ENCODE data around the gene PRRC1. TPM values are rescaled to one million over a fixed set of nuclear protein-coding genes. Genes with fewer than 3 reads are reported as not detected.

The PRRC1 gene
- polyA plus RNA-seq, 1 of the 3 experiments (the other 2 are of a cell fraction), result 26.6 TPM

DNA sequence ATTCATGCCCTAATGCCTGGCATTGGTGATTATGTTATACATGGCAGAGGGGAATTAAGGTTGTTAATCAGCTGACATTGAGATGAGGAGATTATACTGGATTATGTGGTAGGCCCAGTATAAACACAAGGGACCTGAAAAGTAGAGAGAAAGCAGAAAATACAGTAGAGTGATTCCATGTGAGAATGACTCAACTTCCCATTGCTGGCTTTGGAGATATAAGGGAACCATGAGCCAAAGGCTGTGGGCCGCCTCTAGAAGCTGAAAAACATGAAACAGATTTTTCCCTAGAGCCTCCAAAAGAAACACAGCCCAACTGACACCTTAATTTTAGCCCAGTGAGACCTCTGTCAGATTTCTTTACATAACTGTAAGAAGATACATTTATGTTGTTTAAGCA is 66.4 kb downstream of the PRRC1 start:
- ChIA-PET CTCF (no interaction called here), POLR2A (no interaction called here)
- Histone ChIP-seq H3K79me2 (ENCODE audit: insufficient read depth) (no peaks in the 10 kb centered on the region), H4K20me1 (ENCODE audit: insufficient read depth) (no peaks in the 10 kb centered on the region), H3K9me2 (no peaks in the 10 kb centered on the region), H2AFZ (ENCODE audit: low read depth) (no peak overlapping the region), H3K4me2 (no peak overlapping the region), H3F3A (replicated peaks; ENCODE audit: insufficient read depth) (no peaks in the 10 kb centered on the region), H3K4me3 (ENCODE audit: low read depth in 2 of 2, low read length in 1 of 2) (no peak overlapping the region), H3K4me1 (ENCODE audit: control insufficient read depth in 1 of 2, insufficient read depth in 2 of 2, low read depth in 1 of 2, low read length in 1 of 2) (no peaks in the 10 kb centered on the region), H3K27me3 (ENCODE audit: insufficient read depth) (no peaks in the 10 kb centered on the region; the same call in 1 of the 2 replicates), H3K9me3 (no peaks in the 10 kb centered on the region), H3K36me3 (replicated peaks in 1 of 2; ENCODE audit: control insufficient read depth in 1 of 2, insufficient read depth in 2 of 2, low read length in 1 of 2) (no peaks in the 10 kb centered on the region), H3K27ac (ENCODE audit: low read depth in 2 of 2, low read length in 1 of 2) (no peak overlapping the region), H3K9ac (no peak overlapping the region)
- TF ChIP-seq GABPA (IDR thresholded peaks at IDR 0.05; ENCODE audit: low read depth) (no peak), TCF12 (IDR thresholded peaks at IDR 0.05) (no peak), SIN3A (IDR thresholded peaks at IDR 0.05; ENCODE audit: borderline replicate concordance, low read depth, low read length) (no peak), FOSL2 (IDR thresholded peaks at IDR 0.05; ENCODE audit: borderline replicate concordance, low read depth) (no peak), JUND (IDR thresholded peaks at IDR 0.05) (no peak), USF1 (IDR thresholded peaks at IDR 0.05; ENCODE audit: borderline replicate concordance, low read depth) (no peak), MAX (IDR thresholded peaks at IDR 0.05; ENCODE audit: low read depth) (no peak), TAF1 (IDR thresholded peaks at IDR 0.05; ENCODE audit: borderline replicate concordance, low read depth, low read length) (no peak), FOXJ3 (CRISPR knock-in tag; IDR thresholded peaks at IDR 0.05) (no peak), YY1 (IDR thresholded peaks at IDR 0.05; ENCODE audit: low read depth) (no peak), RFX5 (IDR thresholded peaks at IDR 0.05; ENCODE audit: low read length) (no peak), GATA2 (CRISPR knock-in tag; IDR thresholded peaks at IDR 0.05) (no peak), RAD21 (IDR thresholded peaks at IDR 0.05; ENCODE audit: low read length) (no peak), NFIC (IDR thresholded peaks at IDR 0.05; ENCODE audit: borderline replicate concordance) (no peak)
- TF ChIP-seq, protein P1, sequence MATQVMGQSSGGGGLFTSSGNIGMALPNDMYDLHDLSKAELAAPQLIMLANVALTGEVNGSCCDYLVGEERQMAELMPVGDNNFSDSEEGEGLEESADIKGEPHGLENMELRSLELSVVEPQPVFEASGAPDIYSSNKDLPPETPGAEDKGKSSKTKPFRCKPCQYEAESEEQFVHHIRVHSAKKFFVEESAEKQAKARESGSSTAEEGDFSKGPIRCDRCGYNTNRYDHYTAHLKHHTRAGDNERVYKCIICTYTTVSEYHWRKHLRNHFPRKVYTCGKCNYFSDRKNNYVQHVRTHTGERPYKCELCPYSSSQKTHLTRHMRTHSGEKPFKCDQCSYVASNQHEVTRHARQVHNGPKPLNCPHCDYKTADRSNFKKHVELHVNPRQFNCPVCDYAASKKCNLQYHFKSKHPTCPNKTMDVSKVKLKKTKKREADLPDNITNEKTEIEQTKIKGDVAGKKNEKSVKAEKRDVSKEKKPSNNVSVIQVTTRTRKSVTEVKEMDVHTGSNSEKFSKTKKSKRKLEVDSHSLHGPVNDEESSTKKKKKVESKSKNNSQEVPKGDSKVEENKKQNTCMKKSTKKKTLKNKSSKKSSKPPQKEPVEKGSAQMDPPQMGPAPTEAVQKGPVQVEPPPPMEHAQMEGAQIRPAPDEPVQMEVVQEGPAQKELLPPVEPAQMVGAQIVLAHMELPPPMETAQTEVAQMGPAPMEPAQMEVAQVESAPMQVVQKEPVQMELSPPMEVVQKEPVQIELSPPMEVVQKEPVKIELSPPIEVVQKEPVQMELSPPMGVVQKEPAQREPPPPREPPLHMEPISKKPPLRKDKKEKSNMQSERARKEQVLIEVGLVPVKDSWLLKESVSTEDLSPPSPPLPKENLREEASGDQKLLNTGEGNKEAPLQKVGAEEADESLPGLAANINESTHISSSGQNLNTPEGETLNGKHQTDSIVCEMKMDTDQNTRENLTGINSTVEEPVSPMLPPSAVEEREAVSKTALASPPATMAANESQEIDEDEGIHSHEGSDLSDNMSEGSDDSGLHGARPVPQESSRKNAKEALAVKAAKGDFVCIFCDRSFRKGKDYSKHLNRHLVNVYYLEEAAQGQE (IDR thresholded peaks at IDR 0.05; ENCODE audit: low read depth, low read length), result no peak
- TF ChIP-seq, protein P2, sequence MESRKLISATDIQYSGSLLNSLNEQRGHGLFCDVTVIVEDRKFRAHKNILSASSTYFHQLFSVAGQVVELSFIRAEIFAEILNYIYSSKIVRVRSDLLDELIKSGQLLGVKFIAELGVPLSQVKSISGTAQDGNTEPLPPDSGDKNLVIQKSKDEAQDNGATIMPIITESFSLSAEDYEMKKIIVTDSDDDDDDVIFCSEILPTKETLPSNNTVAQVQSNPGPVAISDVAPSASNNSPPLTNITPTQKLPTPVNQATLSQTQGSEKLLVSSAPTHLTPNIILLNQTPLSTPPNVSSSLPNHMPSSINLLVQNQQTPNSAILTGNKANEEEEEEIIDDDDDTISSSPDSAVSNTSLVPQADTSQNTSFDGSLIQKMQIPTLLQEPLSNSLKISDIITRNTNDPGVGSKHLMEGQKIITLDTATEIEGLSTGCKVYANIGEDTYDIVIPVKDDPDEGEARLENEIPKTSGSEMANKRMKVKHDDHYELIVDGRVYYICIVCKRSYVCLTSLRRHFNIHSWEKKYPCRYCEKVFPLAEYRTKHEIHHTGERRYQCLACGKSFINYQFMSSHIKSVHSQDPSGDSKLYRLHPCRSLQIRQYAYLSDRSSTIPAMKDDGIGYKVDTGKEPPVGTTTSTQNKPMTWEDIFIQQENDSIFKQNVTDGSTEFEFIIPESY (IDR thresholded peaks at IDR 0.05; ENCODE audit: borderline replicate concordance, low read depth), result no peak
- no peak for DNase-seq
- 20% methylated on average over 1 of the region's 1 CpG for WGBS (ENCODE audit: low lambda C conversion rate)

Measured in SK-N-SH (cell line).